ENCODE data around the gene ATG16L2. TPM values are rescaled to one million over a fixed set of nuclear protein-coding genes. Genes with fewer than 3 reads are reported as not detected.

ATG16L2 gene
- total and polyA plus RNA-seq, 2 of the 4 experiments (the other 2 are of a cell fraction), result 1.3 to 12.7 TPM

GRCh38 chr11:72784662-72785061 lies 29.5 kb upstream of the ATG16L2 start:
- Histone ChIP-seq H3K9ac (ENCODE audit: low read depth, low read length) (no peak overlapping the region), H2BK5ac (ENCODE audit: low read depth, low read length, poor library complexity, severe bottlenecking) (no peak overlapping the region), H4K8ac (ENCODE audit: low read depth in 2 of 2, low read length in 2 of 2) (no peak overlapping the region), H2AK5ac (ENCODE audit: low read depth, low read length) (no peak overlapping the region), H3K23ac (ENCODE audit: low read depth, low read length) (no peak overlapping the region), H4K20me1 (ENCODE audit: insufficient read depth, low read length) (no peaks in the 10 kb centered on the region), H2BK15ac (ENCODE audit: low read depth, low read length) (no peak overlapping the region), H3K4me2 (ENCODE audit: low read depth, low read length) (no peak overlapping the region), H2AK9ac (replicated peaks; ENCODE audit: low read depth, low read length, poor library complexity) (no peak overlapping the region), H3K36me3 (ENCODE audit: control insufficient read depth, insufficient read depth, low read length) (no peaks in the 10 kb centered on the region), H3K56ac (ENCODE audit: extremely low read depth, insufficient read depth, low read length) (no peak overlapping the region), H2BK20ac (ENCODE audit: low read depth, low read length) (no peak overlapping the region), H3K14ac (replicated peaks; ENCODE audit: low read depth, low read length) (no peak overlapping the region), H3K27ac (ENCODE audit: insufficient read depth, low read length) (no peak overlapping the region), H3K79me1 (ENCODE audit: low read depth in 1 of 2, low read length in 2 of 2) (no peaks in the 10 kb centered on the region), H3K9me3 (ENCODE audit: control insufficient read depth, insufficient read depth, low read length) (no peaks in the 10 kb centered on the region), H2AFZ (replicated peaks; ENCODE audit: low read length, poor library complexity) (no peak overlapping the region), H3K18ac (ENCODE audit: low read depth, low read length) (no peak overlapping the region), H4K91ac (ENCODE audit: insufficient read depth, low read depth, low read length) (no peak overlapping the region), H3K9me1 (ENCODE audit: insufficient read depth, low read length) (peaks cover 8% of the 10 kb centered on the region), H4K5ac (ENCODE audit: low read depth, low read length) (no peak overlapping the region), H3K4ac (ENCODE audit: low read depth, low read length) (no peak overlapping the region), H3K4me3 (ENCODE audit: insufficient read depth, low read depth, low read length) (no peak overlapping the region), H3K27me3 (ENCODE audit: control insufficient read depth, insufficient read depth, low read length) (peaks cover 4% of the 10 kb centered on the region; the same call in 1 of the 2 replicates), H2BK120ac (ENCODE audit: low read depth, low read length) (no peak overlapping the region), H3K4me1 (ENCODE audit: control insufficient read depth, insufficient read depth, low read length) (peaks cover 10% of the 10 kb centered on the region)
- DNase-seq (no peak), ATAC-seq (ENCODE audit: low read depth) (no peak)
- BruUV-seq (replicated peaks), result no TSS peak
- dilution Hi-C loops (cut with HindIII; ENCODE audit: low sequenced_read_pairs, unreplicated experiment) (no loop called here), intact Hi-C loops (cut with micrococcal nuclease) (no loop called here), in situ Hi-C loops (cut with MboI; ENCODE audit: low sequenced_read_pairs) (no loop called here)
- ChIA-PET CTCF (no interaction called here), POLR2A (ENCODE audit: unreplicated experiment) (no interaction called here)
- WGBS, 2 experiments (ENCODE audit: extremely low coverage in 2 of 2, insufficient read length in 1 of 2), result 68% methylated on average over 7 of the region's 10 CpGs; no CpG with 5 or more reads in 1 of the 2 experiments
- TF ChIP-seq RCOR1 (IDR thresholded peaks at IDR 0.05; ENCODE audit: insufficient replicate concordance, low read length) (no peak), MAZ (IDR thresholded peaks at IDR 0.05; ENCODE audit: borderline replicate concordance, low read depth, low read length) (no peak), POLR2A (IDR thresholded peaks at IDR 0.05; ENCODE audit: low read depth, low read length) (no peak), ELK1 (IDR thresholded peaks at IDR 0.05; ENCODE audit: borderline replicate concordance, low read depth, low read length) (no peak)

Data from IMR-90 (cell line).